ENCODE data around the gene CCT6B. TPM values are rescaled to one million over a fixed set of nuclear protein-coding genes. Genes with fewer than 3 reads are reported as not detected.

Gene CCT6B
- total RNA-seq, 1 experiment from 2014 or later = 1.5 TPM

GRCh38 chr17:34917381-34917780, 43.9 kb downstream of the CCT6B start:
- Histone ChIP-seq H3K4me1 (ENCODE audit: control insufficient read depth, insufficient read depth, low read length) (no peaks in the 10 kb centered on the region), H3K9me3 (ENCODE audit: control insufficient read depth, insufficient read depth, low read depth, low read length) (no peaks in the 10 kb centered on the region), H3K36me3 (ENCODE audit: control insufficient read depth, insufficient read depth, low read length) (no peaks in the 10 kb centered on the region), H3K27ac (ENCODE audit: low read length) (no peak overlapping the region), H3K4me3 (ENCODE audit: low read depth in 2 of 2, low read length in 2 of 2) (no peak overlapping the region), H3K27me3 (ENCODE audit: control insufficient read depth, insufficient read depth, low read length) (no peaks in the 10 kb centered on the region; the same call in 1 of the 2 replicates)
- no peak for DNase-seq (ENCODE audit: low read depth, low spot score)
- in situ Hi-C loops (cut with HindIII; ENCODE audit: low pct_unique_long_range_greater_than_20kb, low sequenced_read_pairs) = no loop called here
- intact Hi-C loops (cut with micrococcal nuclease; ENCODE audit: unreplicated experiment) = loop anchor here (10.0 kb wide), 1 partner anchor 57 kb away; no protein-coding TSS in a partner anchor
- no peak for ATAC-seq
- no TSS peak for BruUV-seq (replicated peaks)
- ChIA-PET CTCF (no interaction called here), POLR2A (no interaction called here)
- TF ChIP-seq POLR2AphosphoS5 (IDR thresholded peaks at IDR 0.05; ENCODE audit: low read depth, low read length) = no peak
- TF ChIP-seq, protein P1, sequence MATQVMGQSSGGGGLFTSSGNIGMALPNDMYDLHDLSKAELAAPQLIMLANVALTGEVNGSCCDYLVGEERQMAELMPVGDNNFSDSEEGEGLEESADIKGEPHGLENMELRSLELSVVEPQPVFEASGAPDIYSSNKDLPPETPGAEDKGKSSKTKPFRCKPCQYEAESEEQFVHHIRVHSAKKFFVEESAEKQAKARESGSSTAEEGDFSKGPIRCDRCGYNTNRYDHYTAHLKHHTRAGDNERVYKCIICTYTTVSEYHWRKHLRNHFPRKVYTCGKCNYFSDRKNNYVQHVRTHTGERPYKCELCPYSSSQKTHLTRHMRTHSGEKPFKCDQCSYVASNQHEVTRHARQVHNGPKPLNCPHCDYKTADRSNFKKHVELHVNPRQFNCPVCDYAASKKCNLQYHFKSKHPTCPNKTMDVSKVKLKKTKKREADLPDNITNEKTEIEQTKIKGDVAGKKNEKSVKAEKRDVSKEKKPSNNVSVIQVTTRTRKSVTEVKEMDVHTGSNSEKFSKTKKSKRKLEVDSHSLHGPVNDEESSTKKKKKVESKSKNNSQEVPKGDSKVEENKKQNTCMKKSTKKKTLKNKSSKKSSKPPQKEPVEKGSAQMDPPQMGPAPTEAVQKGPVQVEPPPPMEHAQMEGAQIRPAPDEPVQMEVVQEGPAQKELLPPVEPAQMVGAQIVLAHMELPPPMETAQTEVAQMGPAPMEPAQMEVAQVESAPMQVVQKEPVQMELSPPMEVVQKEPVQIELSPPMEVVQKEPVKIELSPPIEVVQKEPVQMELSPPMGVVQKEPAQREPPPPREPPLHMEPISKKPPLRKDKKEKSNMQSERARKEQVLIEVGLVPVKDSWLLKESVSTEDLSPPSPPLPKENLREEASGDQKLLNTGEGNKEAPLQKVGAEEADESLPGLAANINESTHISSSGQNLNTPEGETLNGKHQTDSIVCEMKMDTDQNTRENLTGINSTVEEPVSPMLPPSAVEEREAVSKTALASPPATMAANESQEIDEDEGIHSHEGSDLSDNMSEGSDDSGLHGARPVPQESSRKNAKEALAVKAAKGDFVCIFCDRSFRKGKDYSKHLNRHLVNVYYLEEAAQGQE (IDR thresholded peaks at IDR 0.05; ENCODE audit: insufficient read depth in 1 of 2, low read depth in 2 of 2, low read length in 1 of 2) = no peak
- TF ChIP-seq, protein P2, sequence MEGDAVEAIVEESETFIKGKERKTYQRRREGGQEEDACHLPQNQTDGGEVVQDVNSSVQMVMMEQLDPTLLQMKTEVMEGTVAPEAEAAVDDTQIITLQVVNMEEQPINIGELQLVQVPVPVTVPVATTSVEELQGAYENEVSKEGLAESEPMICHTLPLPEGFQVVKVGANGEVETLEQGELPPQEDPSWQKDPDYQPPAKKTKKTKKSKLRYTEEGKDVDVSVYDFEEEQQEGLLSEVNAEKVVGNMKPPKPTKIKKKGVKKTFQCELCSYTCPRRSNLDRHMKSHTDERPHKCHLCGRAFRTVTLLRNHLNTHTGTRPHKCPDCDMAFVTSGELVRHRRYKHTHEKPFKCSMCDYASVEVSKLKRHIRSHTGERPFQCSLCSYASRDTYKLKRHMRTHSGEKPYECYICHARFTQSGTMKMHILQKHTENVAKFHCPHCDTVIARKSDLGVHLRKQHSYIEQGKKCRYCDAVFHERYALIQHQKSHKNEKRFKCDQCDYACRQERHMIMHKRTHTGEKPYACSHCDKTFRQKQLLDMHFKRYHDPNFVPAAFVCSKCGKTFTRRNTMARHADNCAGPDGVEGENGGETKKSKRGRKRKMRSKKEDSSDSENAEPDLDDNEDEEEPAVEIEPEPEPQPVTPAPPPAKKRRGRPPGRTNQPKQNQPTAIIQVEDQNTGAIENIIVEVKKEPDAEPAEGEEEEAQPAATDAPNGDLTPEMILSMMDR (IDR thresholded peaks at IDR 0.05) = no peak
- TF ChIP-seq SIN3A (IDR thresholded peaks at IDR 0.05; ENCODE audit: borderline replicate concordance, insufficient read depth, low read depth, low read length) = no peak

DNA sequence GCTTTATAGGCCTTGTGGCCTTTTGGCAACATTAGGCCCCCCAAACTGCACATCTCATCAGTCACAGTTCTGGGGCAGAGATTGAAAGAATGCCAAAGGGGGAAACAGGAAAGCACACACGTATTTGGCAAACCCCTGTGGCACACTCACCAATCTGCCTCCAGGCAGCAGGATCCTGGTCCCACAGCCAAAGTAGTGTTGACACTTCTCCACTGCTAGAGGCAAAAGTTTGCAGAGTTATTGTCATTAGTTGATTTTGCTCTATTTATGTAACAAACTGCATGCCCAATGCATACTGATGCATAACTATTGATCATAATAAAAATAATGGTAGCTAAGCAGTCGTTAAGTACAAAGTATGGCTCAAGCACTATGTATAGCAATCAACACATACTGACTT, 45.1 kb downstream of the CCT6B start:
- DNase-seq (ENCODE audit: low read depth, low spot score) (no peak), ATAC-seq (no peak)
- no peaks in the 10 kb centered on the region for H3K36me3 ChIP-seq (ENCODE audit: control insufficient read depth, insufficient read depth, low read length)
- in situ Hi-C loops (cut with HindIII; ENCODE audit: low pct_unique_long_range_greater_than_20kb, low sequenced_read_pairs) = no loop called here
- ChIA-PET POLR2A (no interaction called here), CTCF (no interaction called here)
- no peaks in the 10 kb centered on the region for H3K4me1 ChIP-seq (ENCODE audit: control insufficient read depth, insufficient read depth, low read length)
- no peaks in the 10 kb centered on the region for H3K9me3 ChIP-seq (ENCODE audit: control insufficient read depth, insufficient read depth, low read depth, low read length)
- intact Hi-C loops (cut with micrococcal nuclease; ENCODE audit: unreplicated experiment) = loop anchor here (10.0 kb wide), 1 partner anchor 59 kb away; no protein-coding TSS in a partner anchor
- TF ChIP-seq, protein P2 (IDR thresholded peaks at IDR 0.05) = no peak
- no peak for TF ChIP-seq POLR2AphosphoS5 (IDR thresholded peaks at IDR 0.05; ENCODE audit: low read depth, low read length)
- TF ChIP-seq, protein P1 (IDR thresholded peaks at IDR 0.05; ENCODE audit: insufficient read depth in 1 of 2, low read depth in 2 of 2, low read length in 1 of 2) = no peak
- TF ChIP-seq TCF7L2 (IDR thresholded peaks at IDR 0.05; ENCODE audit: low read depth, low read length) = no peak
- no peak for TF ChIP-seq SIN3A (IDR thresholded peaks at IDR 0.05; ENCODE audit: borderline replicate concordance, insufficient read depth, low read depth, low read length)
- no TSS peak for BruUV-seq (replicated peaks)
- no peak overlapping the region for H3K4me3 ChIP-seq (ENCODE audit: low read depth in 2 of 2, low read length in 2 of 2)
- no peak overlapping the region for H3K27ac ChIP-seq (ENCODE audit: low read length)
- no peaks in the 10 kb centered on the region; the same call in 1 of the 2 replicates for H3K27me3 ChIP-seq (ENCODE audit: control insufficient read depth, insufficient read depth, low read length)

All from Panc1 (cell line).